ENCODE data around the gene MED13L.

MED13L gene

DNA sequence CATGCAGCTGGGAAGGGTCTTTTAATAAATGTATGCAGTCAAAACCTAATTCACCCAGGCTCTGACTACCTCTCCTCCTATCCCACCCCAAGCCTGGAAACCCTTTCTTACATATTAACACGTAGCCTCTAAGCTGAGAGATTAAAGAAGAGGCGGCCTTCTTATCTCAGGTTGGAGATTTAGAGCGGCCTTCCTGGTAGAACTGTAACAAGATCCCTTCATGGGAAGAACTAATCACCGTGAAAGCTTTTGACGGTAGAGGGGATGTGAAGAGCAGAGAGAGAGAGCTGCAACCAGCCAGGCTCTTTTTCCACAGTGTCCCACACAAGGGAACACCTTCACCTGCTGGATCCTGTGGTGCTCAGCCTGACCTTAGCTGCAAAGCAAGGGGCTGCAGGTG lies 367.4 kb downstream of the MED13L start:
- DNase-seq (ENCODE audit: low read depth in 2 of 2) = no peak

Data from stimulated activated CD4-positive, alpha-beta T cell treated with anti-CD3 and anti-CD28 coated beads, Interleukin-1b, Interleukin-23, amount 100 ng/mL, for 1 hour (primary cell).